Measurements from ENCODE around the gene PDE12. TPM values are rescaled to one million over a fixed set of nuclear protein-coding genes. Genes with fewer than 3 reads are reported as not detected.

The PDE12 gene
- total RNA-seq, 1 donor from 2014 or later = 8.6 TPM

DNA sequence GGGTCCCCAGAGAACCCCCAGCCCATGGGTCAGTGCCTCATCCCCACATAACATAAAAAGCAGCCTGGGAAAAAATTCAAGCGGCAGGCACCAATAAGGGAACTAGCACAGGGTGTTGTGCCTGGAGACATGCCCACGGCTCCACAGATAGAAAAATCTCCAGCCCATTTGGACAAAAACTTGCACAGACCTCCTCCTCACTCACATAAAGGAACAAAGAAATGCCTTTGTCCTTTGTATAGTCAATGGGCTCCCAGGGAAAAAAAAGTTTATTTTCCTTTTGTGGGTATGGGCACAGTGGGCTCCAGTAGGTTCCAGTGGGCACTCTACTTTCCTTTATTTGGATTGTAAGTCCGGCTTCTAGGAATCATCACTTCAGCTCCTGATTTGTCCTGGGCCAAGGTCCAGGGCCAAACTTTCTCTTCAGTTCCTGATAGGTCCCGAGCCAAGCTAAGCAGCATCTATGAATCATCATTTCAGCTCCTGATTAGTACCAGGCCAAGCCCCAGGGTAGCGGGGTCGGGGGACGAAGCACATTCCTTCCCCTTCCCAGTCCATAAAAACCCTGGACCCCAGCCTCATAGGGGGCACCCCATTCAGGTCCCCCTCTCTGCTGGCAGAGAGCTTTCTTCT is 10.3 kb upstream of the PDE12 start:
- Histone ChIP-seq H3K9me3 (ENCODE audit: low read depth) (no peaks in the 10 kb centered on the region), H2AFZ (replicated peaks) (no peak overlapping the region), H4K20me1 (ENCODE audit: low read depth) (no peaks in the 10 kb centered on the region), H3K36me3 (no peaks in the 10 kb centered on the region), H3K27me3 (no peaks in the 10 kb centered on the region), H3K9ac (no peak overlapping the region), H3K4me3 (no peak overlapping the region), H3K4me1 (peaks cover 13% of the 10 kb centered on the region), H3F3A (ENCODE audit: low read depth) (peaks cover 9% of the 10 kb centered on the region), H3K27ac (no peak overlapping the region), H3K4me2 (no peak overlapping the region), H3K79me2 (ENCODE audit: low read depth) (no peaks in the 10 kb centered on the region)
- peak; percentile 4 for DNase-seq (ENCODE audit: low spot score)
- H3K36me3 Mint-ChIP-seq = no peaks in the 10 kb centered on the region
- H3K4me3 Mint-ChIP-seq = no peak overlapping the region
- H3K4me1 Mint-ChIP-seq = peaks cover 24% of the 10 kb centered on the region
- peak overlapping the region; percentile 72 for H3K27ac Mint-ChIP-seq
- peaks cover 2% of the 10 kb centered on the region for H3K27me3 Mint-ChIP-seq (ENCODE audit: insufficient read depth, low read depth)
- TF ChIP-seq EZH2 (IDR thresholded peaks at IDR 0.05) (no peak), EZH2phosphoT487 (IDR thresholded peaks at IDR 0.05) (no peak)
- TF ChIP-seq, protein P1, sequence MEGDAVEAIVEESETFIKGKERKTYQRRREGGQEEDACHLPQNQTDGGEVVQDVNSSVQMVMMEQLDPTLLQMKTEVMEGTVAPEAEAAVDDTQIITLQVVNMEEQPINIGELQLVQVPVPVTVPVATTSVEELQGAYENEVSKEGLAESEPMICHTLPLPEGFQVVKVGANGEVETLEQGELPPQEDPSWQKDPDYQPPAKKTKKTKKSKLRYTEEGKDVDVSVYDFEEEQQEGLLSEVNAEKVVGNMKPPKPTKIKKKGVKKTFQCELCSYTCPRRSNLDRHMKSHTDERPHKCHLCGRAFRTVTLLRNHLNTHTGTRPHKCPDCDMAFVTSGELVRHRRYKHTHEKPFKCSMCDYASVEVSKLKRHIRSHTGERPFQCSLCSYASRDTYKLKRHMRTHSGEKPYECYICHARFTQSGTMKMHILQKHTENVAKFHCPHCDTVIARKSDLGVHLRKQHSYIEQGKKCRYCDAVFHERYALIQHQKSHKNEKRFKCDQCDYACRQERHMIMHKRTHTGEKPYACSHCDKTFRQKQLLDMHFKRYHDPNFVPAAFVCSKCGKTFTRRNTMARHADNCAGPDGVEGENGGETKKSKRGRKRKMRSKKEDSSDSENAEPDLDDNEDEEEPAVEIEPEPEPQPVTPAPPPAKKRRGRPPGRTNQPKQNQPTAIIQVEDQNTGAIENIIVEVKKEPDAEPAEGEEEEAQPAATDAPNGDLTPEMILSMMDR (IDR thresholded peaks at IDR 0.05) = no peak
- H3K9me3 Mint-ChIP-seq = no peaks in the 10 kb centered on the region

GRCh38 chr3:57546616-57547015 is 9.5 kb upstream of the PDE12 start:
- H3K9me3 ChIP-seq (ENCODE audit: low read depth) = no peaks in the 10 kb centered on the region
- Mint-ChIP-seq H3K4me1 (peaks cover 24% of the 10 kb centered on the region), H3K4me3 (no peak overlapping the region), H3K27ac (no peak overlapping the region), H3K9me3 (no peaks in the 10 kb centered on the region), H3K27me3 (ENCODE audit: insufficient read depth, low read depth) (peaks cover 2% of the 10 kb centered on the region), H3K36me3 (no peaks in the 10 kb centered on the region)
- H3K27ac ChIP-seq = no peak overlapping the region
- H4K20me1 ChIP-seq (ENCODE audit: low read depth) = no peaks in the 10 kb centered on the region
- H3F3A ChIP-seq (ENCODE audit: low read depth) = peaks cover 9% of the 10 kb centered on the region
- H3K4me2 ChIP-seq = no peak overlapping the region
- peak; percentile 59 for TF ChIP-seq EZH2phosphoT487 (IDR thresholded peaks at IDR 0.05)
- no peak for TF ChIP-seq EZH2 (IDR thresholded peaks at IDR 0.05)
- TF ChIP-seq, protein P1 (IDR thresholded peaks at IDR 0.05) = no peak
- peak; percentile 25 for DNase-seq (ENCODE audit: low spot score)
- H3K4me1 ChIP-seq = peaks cover 13% of the 10 kb centered on the region
- H3K27me3 ChIP-seq = no peaks in the 10 kb centered on the region
- H3K9ac ChIP-seq = no peak overlapping the region
- no peak overlapping the region for H2AFZ ChIP-seq (replicated peaks)
- no peak overlapping the region for H3K4me3 ChIP-seq
- no peaks in the 10 kb centered on the region for H3K79me2 ChIP-seq (ENCODE audit: low read depth)
- H3K36me3 ChIP-seq = no peaks in the 10 kb centered on the region

DNA sequence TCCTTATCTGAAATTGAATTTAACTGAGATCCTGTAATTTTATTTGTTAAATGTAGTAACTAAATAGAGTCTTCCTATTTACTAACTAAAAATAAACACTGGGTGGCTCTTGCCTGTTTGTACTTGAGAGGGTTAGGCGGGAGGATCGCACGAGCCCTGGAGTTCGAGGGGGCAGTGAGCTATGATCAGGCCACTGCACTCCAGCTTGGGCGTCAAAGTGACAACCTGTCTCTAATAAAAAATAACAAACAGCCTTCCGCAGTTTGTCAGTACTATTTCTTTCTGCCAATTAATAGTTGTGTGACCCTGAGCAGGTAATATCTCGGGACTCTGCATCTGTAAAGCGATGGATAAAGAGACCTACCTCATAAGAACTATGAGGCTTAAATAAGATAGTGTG is 768 bp upstream of the PDE12 start:
- H3K36me3 ChIP-seq = no peaks in the 10 kb centered on the region
- H3F3A ChIP-seq (ENCODE audit: low read depth) = peaks cover 7% of the 10 kb centered on the region
- H2AFZ ChIP-seq (replicated peaks) = peak overlapping the region; percentile 90
- H3K4me1 Mint-ChIP-seq = peaks cover 18% of the 10 kb centered on the region
- H3K79me2 ChIP-seq (ENCODE audit: low read depth) = peaks cover 15% of the 10 kb centered on the region
- H3K9me3 ChIP-seq (ENCODE audit: low read depth) = no peaks in the 10 kb centered on the region
- H3K4me1 ChIP-seq = peaks cover 10% of the 10 kb centered on the region
- H3K4me3 ChIP-seq = peak overlapping the region; percentile 60
- no peaks in the 10 kb centered on the region for H3K27me3 ChIP-seq
- H3K27me3 Mint-ChIP-seq (ENCODE audit: insufficient read depth, low read depth) = no peaks in the 10 kb centered on the region
- H3K27ac Mint-ChIP-seq = no peak overlapping the region
- no peaks in the 10 kb centered on the region for H3K9me3 Mint-ChIP-seq
- H4K20me1 ChIP-seq (ENCODE audit: low read depth) = peaks cover 15% of the 10 kb centered on the region
- H3K4me3 Mint-ChIP-seq = peak overlapping the region; percentile 95
- no peak for TF ChIP-seq EZH2phosphoT487 (IDR thresholded peaks at IDR 0.05)
- no peak for TF ChIP-seq EZH2 (IDR thresholded peaks at IDR 0.05)
- TF ChIP-seq, protein P1 (IDR thresholded peaks at IDR 0.05) = no peak
- no peak for DNase-seq (ENCODE audit: low spot score)
- H3K27ac ChIP-seq = no peak overlapping the region
- peak overlapping the region; percentile 93 for H3K4me2 ChIP-seq
- peaks cover 10% of the 10 kb centered on the region for H3K36me3 Mint-ChIP-seq
- no peak overlapping the region for H3K9ac ChIP-seq

All from neural progenitor cell (in vitro differentiated cells).